ENCODE data around the gene DGAT2. TPM values are rescaled to one million over a fixed set of nuclear protein-coding genes. Genes with fewer than 3 reads are reported as not detected.

DGAT2 gene
- total RNA-seq, 1 donor from 2014 or later, result 1.7 TPM

GRCh38 chr11:75823415-75823814, 54.8 kb downstream of the DGAT2 start:
- Histone ChIP-seq H3K9ac (no peak overlapping the region), H3K27me3 (no peaks in the 10 kb centered on the region), H3K27ac (no peak overlapping the region), H3K4me1 (no peaks in the 10 kb centered on the region), H2AFZ (replicated peaks) (no peak overlapping the region), H3K4me2 (no peak overlapping the region), H3K36me3 (no peaks in the 10 kb centered on the region), H3K9me3 (ENCODE audit: low read depth) (no peaks in the 10 kb centered on the region), H3K4me3 (no peak overlapping the region), H3K79me2 (ENCODE audit: low read depth) (peaks cover 65% of the 10 kb centered on the region), H4K20me1 (ENCODE audit: low read depth) (peaks cover 7% of the 10 kb centered on the region), H3F3A (ENCODE audit: low read depth) (no peaks in the 10 kb centered on the region)
- Mint-ChIP-seq H3K9me3 (no peaks in the 10 kb centered on the region), H3K4me3 (no peak overlapping the region), H3K36me3 (peaks cover 7% of the 10 kb centered on the region), H3K4me1 (peaks cover 7% of the 10 kb centered on the region), H3K27me3 (ENCODE audit: insufficient read depth, low read depth) (no peaks in the 10 kb centered on the region), H3K27ac (no peak overlapping the region)
- TF ChIP-seq EZH2phosphoT487 (IDR thresholded peaks at IDR 0.05) (no peak), EZH2 (IDR thresholded peaks at IDR 0.05) (no peak), CTCF (IDR thresholded peaks at IDR 0.05) (no peak)
- DNase-seq (ENCODE audit: low spot score), result no peak

- no peak overlapping the region for H3K27ac ChIP-seq
- no peak for TF ChIP-seq CTCF (IDR thresholded peaks at IDR 0.05)
- TF ChIP-seq EZH2 (IDR thresholded peaks at IDR 0.05), result no peak
- TF ChIP-seq EZH2phosphoT487 (IDR thresholded peaks at IDR 0.05), result no peak
- no peaks in the 10 kb centered on the region for H3K9me3 ChIP-seq (ENCODE audit: low read depth)
- no peak overlapping the region for H3K9ac ChIP-seq
- peaks cover 7% of the 10 kb centered on the region for H3K4me1 Mint-ChIP-seq
- no peak overlapping the region for H3K27ac Mint-ChIP-seq
- H2AFZ ChIP-seq (replicated peaks), result no peak overlapping the region
- no peak overlapping the region for H3K4me3 Mint-ChIP-seq
- H3K36me3 Mint-ChIP-seq, result peaks cover 7% of the 10 kb centered on the region
- H3K4me3 ChIP-seq, result no peak overlapping the region
- DNase-seq (ENCODE audit: low spot score), result no peak
- H3K36me3 ChIP-seq, result no peaks in the 10 kb centered on the region
- peaks cover 63% of the 10 kb centered on the region for H3K79me2 ChIP-seq (ENCODE audit: low read depth)
- H3K9me3 Mint-ChIP-seq, result no peaks in the 10 kb centered on the region
- H3K27me3 Mint-ChIP-seq (ENCODE audit: insufficient read depth, low read depth), result no peaks in the 10 kb centered on the region
- H3K4me1 ChIP-seq, result no peaks in the 10 kb centered on the region
- no peaks in the 10 kb centered on the region for H3K27me3 ChIP-seq
- peaks cover 8% of the 10 kb centered on the region for H4K20me1 ChIP-seq (ENCODE audit: low read depth)
- H3F3A ChIP-seq (ENCODE audit: low read depth), result no peaks in the 10 kb centered on the region
- no peak overlapping the region for H3K4me2 ChIP-seq
Measured at GRCh38 chr11:75823946-75824345, 55.4 kb downstream of the DGAT2 start.

GRCh38 chr11:75826461-75827230, 58.1 kb downstream of the DGAT2 start:
- H3K27me3 ChIP-seq, result no peaks in the 10 kb centered on the region
- no peaks in the 10 kb centered on the region for H3K36me3 ChIP-seq
- no peaks in the 10 kb centered on the region for H3F3A ChIP-seq (ENCODE audit: low read depth)
- Mint-ChIP-seq H3K27ac (peak overlapping the region; percentile 28), H3K27me3 (ENCODE audit: insufficient read depth, low read depth) (no peaks in the 10 kb centered on the region), H3K36me3 (peaks cover 7% of the 10 kb centered on the region), H3K4me1 (peaks cover 7% of the 10 kb centered on the region), H3K4me3 (peak overlapping the region; percentile 13), H3K9me3 (no peaks in the 10 kb centered on the region)
- peaks cover 58% of the 10 kb centered on the region for H3K79me2 ChIP-seq (ENCODE audit: low read depth)
- H2AFZ ChIP-seq (replicated peaks), result no peak overlapping the region
- TF ChIP-seq CTCF (IDR thresholded peaks at IDR 0.05), result no peak
- no peak for TF ChIP-seq EZH2 (IDR thresholded peaks at IDR 0.05)
- TF ChIP-seq EZH2phosphoT487 (IDR thresholded peaks at IDR 0.05), result no peak
- no peak overlapping the region for H3K27ac ChIP-seq
- no peak overlapping the region for H3K4me3 ChIP-seq
- no peak overlapping the region for H3K9ac ChIP-seq
- H4K20me1 ChIP-seq (ENCODE audit: low read depth), result peaks cover 3% of the 10 kb centered on the region
- H3K4me2 ChIP-seq, result no peak overlapping the region
- H3K4me1 ChIP-seq, result no peaks in the 10 kb centered on the region
- H3K9me3 ChIP-seq (ENCODE audit: low read depth), result no peaks in the 10 kb centered on the region
- DNase-seq (ENCODE audit: low spot score), result peak; percentile 25

Data from neural progenitor cell (in vitro differentiated cells).